Loucy (cell line): ENCODE data around the gene CYBRD1.

ENCODE experiments used
- H2AFZ ChIP-seq: fragments of 200-600 bp; sonication (generic); 2 replicates; pipeline ENCODE4 v1.6.0; 2016; ENCODE audit warnings: antibody characterized with exemption, mild to moderate bottlenecking, low read length, moderate library complexity
- H3F3A ChIP-seq: fragments of 200-600 bp; 2 replicates; pipeline ENCODE4 v1.6.0; 2016; ENCODE audit warnings: antibody characterized with exemption, low read depth, mild to moderate bottlenecking
- H3K27me3 ChIP-seq: fragments of 200-600 bp; sonication (generic); 2 replicates; pipeline ENCODE4 v1.6.1; 2014; ENCODE audit warnings: low read length, mild to moderate bottlenecking; ENCODE audit not compliant: insufficient read depth, poor library complexity, severe bottlenecking
- H3K36me3 ChIP-seq: fragments of 200-600 bp; sonication (generic); 2 replicates; pipeline ENCODE4 v1.6.1; 2016; ENCODE audit warnings: low read length; ENCODE audit not compliant: insufficient read depth
- H3K4me1 ChIP-seq: fragments of 200-600 bp; sonication (generic); 2 replicates; pipeline ENCODE4 v1.5.1; 2014; ENCODE audit warnings: low read length, mild to moderate bottlenecking; ENCODE audit not compliant: insufficient read depth, poor library complexity, severe bottlenecking
- H3K4me2 ChIP-seq: fragments of 200-600 bp; sonication (generic); 2 replicates; pipeline ENCODE4 v1.6.0; 2014; ENCODE audit warnings: antibody characterized with exemption, low read length, low read depth, mild to moderate bottlenecking; ENCODE audit not compliant: poor library complexity, severe bottlenecking
- H3K4me3 ChIP-seq: fragments of 200-600 bp; sonication (generic); 2 replicates; pipeline ENCODE4 v1.5.1; 2014; ENCODE audit warnings: low read length, mild to moderate bottlenecking, mixed read lengths; ENCODE audit not compliant: poor library complexity, severe bottlenecking
- H3K79me2 ChIP-seq: fragments of 200-600 bp; sonication (generic); 2 replicates; pipeline ENCODE4 v1.6.1; 2014; ENCODE audit warnings: low read length; ENCODE audit not compliant: insufficient read depth
- H3K9ac ChIP-seq: fragments of 200-600 bp; sonication (generic); 2 replicates; pipeline ENCODE4 v1.6.0; 2014; ENCODE audit warnings: mild to moderate bottlenecking, low read depth, low read length, moderate library complexity; ENCODE audit not compliant: poor library complexity, severe bottlenecking
- H3K9me2 ChIP-seq: fragments of 200-600 bp; sonication (generic); replicated peaks from 2 replicates; pipeline ENCODE4 v1.6.1; 2016; ENCODE audit warnings: low read depth, low read length, mixed read lengths
- H3K9me3 ChIP-seq: fragments of 200-600 bp; sonication (generic); 2 replicates; pipeline ENCODE4 v1.6.1; 2014; ENCODE audit warnings: mild to moderate bottlenecking, antibody characterized with exemption, low read length, low read depth; ENCODE audit not compliant: insufficient read depth
- H4K20me1 ChIP-seq: fragments of 200-600 bp; sonication (generic); 2 replicates; pipeline ENCODE4 v1.6.0; 2014; ENCODE audit warnings: antibody characterized with exemption, low read length, mild to moderate bottlenecking; ENCODE audit not compliant: insufficient read depth, poor library complexity, severe bottlenecking
- EZH2phosphoT487 ChIP-seq: fragments of 200-600 bp; IDR thresholded peaks from 2 replicates; pipeline ENCODE4 v1.6.1; 2018; ENCODE audit warnings: antibody characterized with exemption, mild to moderate bottlenecking, moderate library complexity, borderline replicate concordance
- TF ChIP-seq, protein P1 (sequence below): fragments of 200-600 bp; sonication (generic); conservative IDR thresholded peaks from 2 replicates; pipeline ENCODE4 v1.5.1; 2014; ENCODE audit warnings: mild to moderate bottlenecking, antibody characterized with exemption, low read length

Gene CYBRD1

DNA sequence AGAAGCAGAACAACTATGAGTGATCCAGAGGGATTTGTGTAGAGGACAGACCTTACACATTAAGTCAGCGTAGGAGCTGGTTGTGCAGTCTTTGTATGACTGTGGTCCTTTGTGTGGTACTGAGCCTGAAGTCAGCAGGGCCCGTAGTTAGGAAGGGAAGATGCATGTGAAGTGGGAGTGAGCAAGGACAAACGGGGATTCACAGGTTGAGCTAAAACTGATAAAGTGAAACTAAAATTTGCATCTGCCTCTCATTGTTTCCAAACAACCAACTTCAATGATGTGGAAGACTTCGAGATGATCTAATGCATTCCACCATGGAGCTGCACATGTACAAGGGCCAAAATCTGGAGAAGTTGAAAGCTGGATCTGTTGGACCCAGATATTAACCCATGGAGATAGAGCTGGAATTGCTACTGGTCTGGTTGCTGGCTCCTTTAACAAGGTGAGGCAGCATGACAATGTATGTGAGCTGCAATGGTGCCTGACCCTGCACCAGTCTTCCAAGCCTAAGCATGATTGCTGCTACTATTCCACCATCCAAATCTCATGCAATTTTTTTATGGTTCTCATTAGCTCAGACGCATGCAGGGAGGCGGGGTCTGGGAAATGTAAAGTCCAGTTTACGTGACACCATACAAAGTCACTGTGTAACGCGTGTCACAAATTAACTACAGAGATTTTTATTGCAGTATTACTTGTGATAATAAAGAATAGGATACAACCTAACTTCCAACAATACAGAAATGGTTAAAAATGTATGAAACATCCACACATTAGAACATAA, 12.1 kb upstream of the CYBRD1 start:
- TF ChIP-seq, protein P1, sequence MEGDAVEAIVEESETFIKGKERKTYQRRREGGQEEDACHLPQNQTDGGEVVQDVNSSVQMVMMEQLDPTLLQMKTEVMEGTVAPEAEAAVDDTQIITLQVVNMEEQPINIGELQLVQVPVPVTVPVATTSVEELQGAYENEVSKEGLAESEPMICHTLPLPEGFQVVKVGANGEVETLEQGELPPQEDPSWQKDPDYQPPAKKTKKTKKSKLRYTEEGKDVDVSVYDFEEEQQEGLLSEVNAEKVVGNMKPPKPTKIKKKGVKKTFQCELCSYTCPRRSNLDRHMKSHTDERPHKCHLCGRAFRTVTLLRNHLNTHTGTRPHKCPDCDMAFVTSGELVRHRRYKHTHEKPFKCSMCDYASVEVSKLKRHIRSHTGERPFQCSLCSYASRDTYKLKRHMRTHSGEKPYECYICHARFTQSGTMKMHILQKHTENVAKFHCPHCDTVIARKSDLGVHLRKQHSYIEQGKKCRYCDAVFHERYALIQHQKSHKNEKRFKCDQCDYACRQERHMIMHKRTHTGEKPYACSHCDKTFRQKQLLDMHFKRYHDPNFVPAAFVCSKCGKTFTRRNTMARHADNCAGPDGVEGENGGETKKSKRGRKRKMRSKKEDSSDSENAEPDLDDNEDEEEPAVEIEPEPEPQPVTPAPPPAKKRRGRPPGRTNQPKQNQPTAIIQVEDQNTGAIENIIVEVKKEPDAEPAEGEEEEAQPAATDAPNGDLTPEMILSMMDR, result no peak
- no peak for TF ChIP-seq EZH2phosphoT487
- Histone ChIP-seq H3K4me2 (peak overlapping the region; percentile 2), H3K36me3 (no peaks in the 10 kb centered on the region), H3K79me2 (no peaks in the 10 kb centered on the region), H4K20me1 (no peaks in the 10 kb centered on the region), H3K4me1 (peaks cover 27% of the 10 kb centered on the region), H3K4me3 (no peak overlapping the region), H3K27me3 (no peaks in the 10 kb centered on the region), H3K9ac (no peak overlapping the region), H3K9me3 (no peaks in the 10 kb centered on the region), H2AFZ (0 out of 2 replicates have a peak overlapping the region, but pooled peaks have one; percentile 18), H3K9me2 (no peaks in the 10 kb centered on the region), H3F3A (no peaks in the 10 kb centered on the region)

DNA sequence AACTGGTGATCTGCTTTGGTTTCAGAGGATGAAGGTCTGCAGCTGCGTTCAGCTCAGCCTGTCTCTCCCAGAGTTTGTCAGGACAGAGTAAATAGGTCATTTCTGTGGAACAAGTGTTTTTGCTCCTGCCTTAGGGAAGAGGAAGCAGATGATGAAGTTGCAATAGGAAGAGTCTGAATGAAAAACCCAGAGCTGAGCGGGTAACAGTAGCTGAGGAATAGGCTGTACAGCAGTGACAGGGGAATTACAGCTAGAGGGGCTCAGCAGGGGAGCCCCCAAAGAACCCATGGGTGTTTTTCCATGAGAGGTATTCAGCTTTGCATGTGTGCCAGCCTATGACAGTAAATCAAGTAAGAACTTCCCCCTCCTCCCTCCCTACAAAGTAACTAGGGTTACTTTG, 10.3 kb upstream of the CYBRD1 start:
- no peak for TF ChIP-seq EZH2phosphoT487
- TF ChIP-seq, protein P1, result no peak
- Histone ChIP-seq H3K9me3 (no peaks in the 10 kb centered on the region), H3K79me2 (no peaks in the 10 kb centered on the region), H2AFZ (peak overlapping the region; percentile 46; the same call in 1 of the 2 replicates), H3K9ac (no peak overlapping the region), H3K4me2 (no peak overlapping the region), H3K27me3 (no peaks in the 10 kb centered on the region), H3K4me3 (no peak overlapping the region), H3F3A (no peaks in the 10 kb centered on the region), H3K4me1 (peaks cover 27% of the 10 kb centered on the region), H3K36me3 (no peaks in the 10 kb centered on the region), H3K9me2 (no peaks in the 10 kb centered on the region), H4K20me1 (no peaks in the 10 kb centered on the region)

GRCh38 chr2:171512683-171513195, 9.5 kb upstream of the CYBRD1 start:
- H3K4me1 ChIP-seq, result peaks cover 27% of the 10 kb centered on the region
- no peaks in the 10 kb centered on the region for H3K9me2 ChIP-seq
- no peaks in the 10 kb centered on the region for H4K20me1 ChIP-seq
- H3K79me2 ChIP-seq, result no peaks in the 10 kb centered on the region
- no peak overlapping the region for H3K9ac ChIP-seq
- no peaks in the 10 kb centered on the region for H3K9me3 ChIP-seq
- no peak overlapping the region for H3K4me3 ChIP-seq
- no peak overlapping the region for H3K4me2 ChIP-seq
- no peak overlapping the region for H2AFZ ChIP-seq
- no peaks in the 10 kb centered on the region for H3K27me3 ChIP-seq
- TF ChIP-seq, protein P1, result no peak
- TF ChIP-seq EZH2phosphoT487, result no peak
- no peaks in the 10 kb centered on the region for H3F3A ChIP-seq
- no peaks in the 10 kb centered on the region for H3K36me3 ChIP-seq
